GM20000 (cell line): ENCODE data around the gene MYZAP.
A peak's percentile ranks its signal among the peaks of the same experiment; 100 is the strongest.

Experiments
- DNase-seq: peaks from one replicate; pipeline ENCODE4 v3.0.0; 2012; ENCODE audit warnings: low spot score
- CTCF ChIP-seq: IDR thresholded peaks from 2 replicates; pipeline ENCODE4 v1.5.1; 2012; ENCODE audit warnings: mild to moderate bottlenecking, control low read depth; ENCODE audit errors: extremely low read depth, missing control alignments

Gene MYZAP

GRCh38 chr15:57582090-57582489, 9.6 kb upstream of the MYZAP start:
- DNase-seq = no peak
- no peak for TF ChIP-seq CTCF

- DNase-seq = no peak
- no peak for TF ChIP-seq CTCF
These were observed 8.4 kb upstream of the MYZAP start for GRCh38 chr15:57583282-57583681.

- no peak for DNase-seq
- no peak for TF ChIP-seq CTCF
These were observed 8.0 kb upstream of the MYZAP start for GRCh38 chr15:57583720-57584119.

- DNase-seq = peak; percentile 42
- no peak for TF ChIP-seq CTCF
These were observed 4.9 kb upstream of the MYZAP start for GRCh38 chr15:57586661-57587424.

- no peak for DNase-seq
- no peak for TF ChIP-seq CTCF
These were observed 2.4 kb upstream of the MYZAP start for GRCh38 chr15:57589281-57589680.

GRCh38 chr15:57589754-57590153, 1.9 kb upstream of the MYZAP start:
- TF ChIP-seq CTCF = no peak
- DNase-seq = no peak

- no peak for DNase-seq
- no peak for TF ChIP-seq CTCF
These were observed 375 bp upstream of the MYZAP start for GRCh38 chr15:57591237-57591821.
